ENCODE data around the gene MS4A10. TPM values are rescaled to one million over a fixed set of nuclear protein-coding genes. Genes with fewer than 3 reads are reported as not detected.

The MS4A10 gene
- polyA plus RNA-seq, 2 of the 4 experiments (the other 2 are of a cell fraction) = not detected

GRCh38 chr11:60750911-60751310 lies 34.2 kb upstream of the MS4A10 start:
- 33% methylated on average over 3 of the region's 3 CpGs for WGBS (ENCODE audit: missing lambda C conversion rate)
- no peak overlapping the region for H3K4me3 ChIP-seq
- CTCF ChIA-PET = no interaction called here

GRCh38 chr11:60753309-60753708 lies 31.8 kb upstream of the MS4A10 start:
- 0 out of 6 replicates have a peak, but pooled peaks of 1 of the 2 experiments have one; percentile 32 for ATAC-seq
- CTCF ChIA-PET = interaction anchor here (3.2 kb wide), 1 partner anchor 10 kb away, joined by 22 read pairs; no protein-coding TSS in a partner anchor
- Histone ChIP-seq H3K9me3 (no peaks in the 10 kb centered on the region), H3K27ac (no peak overlapping the region), H3K4me3 (no peak overlapping the region), H3K4me2 (no peak overlapping the region), H3K4me1 (no peaks in the 10 kb centered on the region)
- no peak for FAIRE-seq
- POLR2A ChIA-PET = no interaction called here
- DNase-seq (ENCODE audit: low read depth in 1 of 2, low spot score in 1 of 2) = peak in 1 of 2 experiments; percentile 33
- TF ChIP-seq CHD2 (IDR thresholded peaks at IDR 0.05; ENCODE audit: low read length, partially characterized antibody) (no peak), USF2 (IDR thresholded peaks at IDR 0.05) (peak; percentile 73)
- WGBS (ENCODE audit: missing lambda C conversion rate) = 24% methylated on average over 4 of the region's 4 CpGs

More at GRCh38 chr11:60750911-60751310, 34.2 kb upstream of the MS4A10 start:
- Histone ChIP-seq H3K4me2 (no peak overlapping the region), H3K27ac (no peak overlapping the region), H3K9me3 (no peaks in the 10 kb centered on the region), H3K4me1 (no peaks in the 10 kb centered on the region)
- DNase-seq (ENCODE audit: low read depth in 1 of 2, low spot score in 1 of 2) = no peak
- no peak for FAIRE-seq
- TF ChIP-seq CBX2 (IDR thresholded peaks at IDR 0.05; ENCODE audit: borderline replicate concordance, low read depth) = no peak
- POLR2A ChIA-PET = no interaction called here
- no peak for ATAC-seq

- no peak for ATAC-seq
- H3K27ac ChIP-seq = no peak overlapping the region
- no peaks in the 10 kb centered on the region for H3K9me3 ChIP-seq
- H3K4me2 ChIP-seq = no peak overlapping the region
- no peak overlapping the region for H3K4me3 ChIP-seq
- no peak for DNase-seq (ENCODE audit: low read depth in 1 of 2, low spot score in 1 of 2)
- FAIRE-seq = no peak
- TF ChIP-seq SMC3 (IDR thresholded peaks at IDR 0.05) (no peak), USF2 (IDR thresholded peaks at IDR 0.05) (no peak), HMGXB4 (CRISPR knock-in tag; IDR thresholded peaks at IDR 0.05; ENCODE audit: borderline replicate concordance) (no peak), RFX5 (IDR thresholded peaks at IDR 0.05) (no peak), JUNB (IDR thresholded peaks at IDR 0.05) (no peak), CEBPB (IDR thresholded peaks at IDR 0.05) (no peak), POLR2AphosphoS2 (conservative IDR thresholded peaks at IDR 0.05; ENCODE audit: low read length) (no peak), CTCF (IDR thresholded peaks at IDR 0.05) (no peak), EP300 (IDR thresholded peaks at IDR 0.05) (no peak), TP53 (CRISPR knock-in tag; IDR thresholded peaks at IDR 0.05) (no peak), GATA3 (IDR thresholded peaks at IDR 0.05; ENCODE audit: borderline replicate concordance) (no peak), NFE2L2 (conservative IDR thresholded peaks at IDR 0.05; ENCODE audit: low read length) (no peak), EHF (CRISPR knock-in tag; IDR thresholded peaks at IDR 0.05) (no peak), RARB (CRISPR knock-in tag; IDR thresholded peaks at IDR 0.05) (no peak), RCOR1 (IDR thresholded peaks at IDR 0.05; ENCODE audit: low read depth, low read length) (no peak), FOSB (CRISPR knock-in tag; IDR thresholded peaks at IDR 0.05) (no peak), SREBF2 (IDR thresholded peaks at IDR 0.05) (no peak), HOXB13 (CRISPR knock-in tag; IDR thresholded peaks at IDR 0.05; ENCODE audit: low read depth) (no peak), MAFK (IDR thresholded peaks at IDR 0.05; ENCODE audit: partially characterized antibody) (no peak), HOXB5 (CRISPR knock-in tag; IDR thresholded peaks at IDR 0.05) (no peak)
- 52% methylated on average over 6 of the region's 6 CpGs for WGBS (ENCODE audit: missing lambda C conversion rate)
- CTCF ChIA-PET = interaction anchor here (1.4 to 3.2 kb wide), 4 partner anchors 8 to 76 kb away, joined by 3 to 22 read pairs (median 4); no protein-coding TSS in a partner anchor
- no peaks in the 10 kb centered on the region for H3K4me1 ChIP-seq
- POLR2A ChIA-PET = no interaction called here
Observed at GRCh38 chr11:60754887-60755286, 30.2 kb upstream of the MS4A10 start.

Measured in A549 (cell line).